Smooth muscle cell (in vitro differentiated cells): ENCODE measurements around the gene FKBP11. TPM values are rescaled to one million over a fixed set of nuclear protein-coding genes. Genes with fewer than 3 reads are reported as not detected.

Experiments
- DNase-seq: peaks from one replicate; lab custom pipeline; 2025; ENCODE audit not compliant: unreplicated experiment; lab: John Stamatoyannopoulos, UW
- H2AFZ ChIP-seq: fragments of 200-600 bp; sonication (generic); 2 replicates; pipeline ENCODE4 v1.6.0; 2016; ENCODE audit warnings: antibody characterized with exemption, low read depth, mild to moderate bottlenecking
- H3F3A ChIP-seq: fragments of 200-600 bp; sonication (generic); 2 replicates; pipeline ENCODE4 v1.6.0; 2017; ENCODE audit warnings: antibody characterized with exemption, low read depth
- H3K27ac ChIP-seq: fragments of 200-600 bp; sonication (generic); 2 replicates; pipeline ENCODE4 v1.5.1; 2016; ENCODE audit warnings: low read depth, mild to moderate bottlenecking
- H3K27me3 ChIP-seq: fragments of 200-600 bp; sonication (generic); 2 replicates; pipeline ENCODE4 v1.6.1; 2016; ENCODE audit warnings: low read depth, mild to moderate bottlenecking
- H3K36me3 ChIP-seq: fragments of 200-600 bp; sonication (generic); 2 replicates; pipeline ENCODE4 v1.5.1; 2016; ENCODE audit warnings: low read depth
- H3K4me1 ChIP-seq: fragments of 200-600 bp; sonication (generic); 2 replicates; pipeline ENCODE4 v1.5.1; 2016; ENCODE audit warnings: low read depth
- H3K4me2 ChIP-seq: fragments of 200-600 bp; sonication (generic); 2 replicates; pipeline ENCODE4 v1.6.0; 2016; ENCODE audit warnings: mild to moderate bottlenecking
- H3K4me3 ChIP-seq: fragments of 200-600 bp; sonication (generic); 2 replicates; pipeline ENCODE4 v1.5.1; 2016; ENCODE audit warnings: mild to moderate bottlenecking
- H3K79me2 ChIP-seq: fragments of 200-600 bp; sonication (generic); 2 replicates; pipeline ENCODE4 v1.6.0; 2016; ENCODE audit warnings: low read depth, mild to moderate bottlenecking
- H3K9ac ChIP-seq: fragments of 200-600 bp; sonication (generic); 2 replicates; pipeline ENCODE4 v1.6.0; 2016; ENCODE audit warnings: low read depth
- H3K9me3 ChIP-seq: fragments of 200-600 bp; sonication (generic); replicated peaks from 2 replicates; pipeline ENCODE4 v1.5.1; 2016; ENCODE audit warnings: low read depth
- H4K20me1 ChIP-seq: fragments of 200-600 bp; sonication (generic); 2 replicates; pipeline ENCODE4 v1.6.0; 2016; ENCODE audit warnings: low read depth
- WGBS: methylation state at CpG from one replicate; pipeline ENCODE4 v1.1.7; 2016; ENCODE audit warnings: low lambda C conversion rate; 5-methylcytosine and 5-hydroxymethylcytosine counted together
- polyA plus RNA-seq: library from polyadenylated mRNA; unstranded; fragments of >200 nt; fragmentation: Nextera tagmentation; extraction: Ambion mirVana; gene quantifications from 2 replicates; pipeline ENCODE4 v1.2.1, GENCODE V29; 2016
- total RNA-seq: library from RNA; depleted of rRNA; stranded (reverse); fragments of >200 nt; gene quantifications from 2 replicates; pipeline ENCODE4 v1.2.3, GENCODE V29; 2014
- TF ChIP-seq, protein P1 (sequence below): fragments of 200-600 bp; sonication (generic); IDR thresholded peaks from 2 replicates; pipeline ENCODE4 v1.5.1; 2017; ENCODE audit warnings: borderline replicate concordance, mild to moderate bottlenecking, antibody characterized with exemption; ENCODE audit not compliant: insufficient read depth, poor library complexity, severe bottlenecking

Gene FKBP11
- 36.1 and 55.7 TPM in 2 replicates for total RNA-seq
- 190 and 217 TPM in 2 replicates for polyA plus RNA-seq

DNA sequence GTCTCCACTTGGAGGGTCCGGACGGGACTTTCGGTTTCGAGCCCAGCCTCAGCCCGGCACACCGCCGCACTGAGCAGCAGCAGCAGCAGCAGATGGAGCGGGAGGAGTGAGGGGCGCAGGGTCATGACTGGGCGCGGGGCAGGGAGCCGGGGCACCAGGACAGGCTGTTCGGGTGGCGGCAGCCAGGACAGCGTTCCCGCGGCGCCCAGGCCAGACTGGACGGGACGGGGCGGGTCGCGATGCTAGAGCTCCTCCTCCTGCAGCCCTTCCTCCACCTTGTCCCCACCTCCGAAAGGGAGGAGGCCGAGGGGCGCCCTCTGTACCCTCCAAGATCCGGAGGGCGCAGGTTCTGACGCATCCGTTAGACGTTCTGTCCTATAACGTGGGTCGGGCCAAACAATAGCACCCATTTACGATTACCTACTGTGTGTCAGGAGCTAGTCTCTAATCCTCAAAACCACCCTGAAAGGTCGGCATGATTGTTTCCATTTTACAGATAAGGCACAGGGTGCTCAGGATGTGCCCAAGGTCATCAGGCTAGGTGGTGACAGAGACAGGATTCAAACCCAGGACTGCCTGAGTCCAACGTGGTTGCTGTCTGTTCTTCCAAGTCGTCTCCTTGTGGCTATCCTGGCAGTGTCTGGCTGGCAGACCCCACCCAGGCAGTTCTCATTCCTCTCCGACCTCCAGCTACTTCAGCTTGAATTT lies at the start of gene FKBP11:
Gene FKBP11, minus strand, starts transcription at position 189 of the 708 bp plus-strand sequence. Its CDS starts 64 bp downstream, at position 125.
- TF ChIP-seq, protein P1, sequence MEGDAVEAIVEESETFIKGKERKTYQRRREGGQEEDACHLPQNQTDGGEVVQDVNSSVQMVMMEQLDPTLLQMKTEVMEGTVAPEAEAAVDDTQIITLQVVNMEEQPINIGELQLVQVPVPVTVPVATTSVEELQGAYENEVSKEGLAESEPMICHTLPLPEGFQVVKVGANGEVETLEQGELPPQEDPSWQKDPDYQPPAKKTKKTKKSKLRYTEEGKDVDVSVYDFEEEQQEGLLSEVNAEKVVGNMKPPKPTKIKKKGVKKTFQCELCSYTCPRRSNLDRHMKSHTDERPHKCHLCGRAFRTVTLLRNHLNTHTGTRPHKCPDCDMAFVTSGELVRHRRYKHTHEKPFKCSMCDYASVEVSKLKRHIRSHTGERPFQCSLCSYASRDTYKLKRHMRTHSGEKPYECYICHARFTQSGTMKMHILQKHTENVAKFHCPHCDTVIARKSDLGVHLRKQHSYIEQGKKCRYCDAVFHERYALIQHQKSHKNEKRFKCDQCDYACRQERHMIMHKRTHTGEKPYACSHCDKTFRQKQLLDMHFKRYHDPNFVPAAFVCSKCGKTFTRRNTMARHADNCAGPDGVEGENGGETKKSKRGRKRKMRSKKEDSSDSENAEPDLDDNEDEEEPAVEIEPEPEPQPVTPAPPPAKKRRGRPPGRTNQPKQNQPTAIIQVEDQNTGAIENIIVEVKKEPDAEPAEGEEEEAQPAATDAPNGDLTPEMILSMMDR: no peak
- H3F3A ChIP-seq: peaks cover 16% of the 10 kb centered on the region
- peaks cover 11% of the 10 kb centered on the region for H4K20me1 ChIP-seq
- H2AFZ ChIP-seq: peak within 1 kb of the TSS; percentile 71
- H3K27ac ChIP-seq: no peak within 1 kb of the TSS
- no peaks in the 10 kb centered on the region for H3K9me3 ChIP-seq
- peaks cover 7% of the 10 kb centered on the region for H3K36me3 ChIP-seq
- H3K27me3 ChIP-seq: no peaks in the 10 kb centered on the region
- no peaks in the 10 kb centered on the region for H3K4me1 ChIP-seq
- peak within 1 kb of the TSS; percentile 94 for H3K4me2 ChIP-seq
- H3K79me2 ChIP-seq: no peaks in the 10 kb centered on the region
- WGBS: 11% methylated on average over 31 of the region's 38 CpGs
- peak; percentile 10 for DNase-seq
- peak within 1 kb of the TSS; percentile 89 for H3K9ac ChIP-seq
- peak within 1 kb of the TSS; percentile 93 for H3K4me3 ChIP-seq

DNA sequence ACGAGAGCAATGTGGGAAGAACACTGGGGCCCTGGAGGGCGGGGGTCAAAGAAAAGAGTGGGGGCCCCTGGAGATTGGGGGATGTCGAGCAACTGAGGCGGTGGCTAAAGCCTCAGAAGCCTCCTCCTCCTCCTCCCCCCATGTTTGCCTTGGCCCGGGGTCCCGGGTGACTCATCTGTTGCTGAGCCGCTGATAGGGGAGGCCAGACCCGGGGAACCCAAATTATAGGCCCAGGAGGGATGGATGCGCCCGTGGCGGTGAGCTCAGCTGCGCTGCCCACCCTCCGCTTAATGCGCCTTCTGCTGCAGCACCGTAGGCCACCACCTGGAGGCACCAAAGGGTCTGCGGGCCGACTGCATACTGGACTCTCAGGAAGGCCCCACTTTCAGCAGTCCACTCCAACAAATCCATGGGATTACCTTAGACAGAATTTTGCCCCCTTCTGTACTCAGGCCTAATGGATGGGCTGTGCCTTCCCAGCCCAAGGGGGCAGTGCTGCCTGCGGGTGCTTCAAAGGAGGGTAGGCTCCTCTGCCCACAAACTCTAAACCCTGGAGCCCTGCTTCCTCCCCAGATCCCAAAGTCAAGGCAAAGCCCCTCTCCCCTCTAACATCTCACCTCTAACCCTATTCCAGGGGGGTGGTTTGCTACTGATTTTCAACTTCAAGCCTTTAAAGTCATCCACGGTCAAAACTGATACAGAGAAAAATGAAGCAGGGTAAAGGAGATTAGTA lies 48.8 kb upstream of the FKBP11 start:
- Histone ChIP-seq H3K79me2 (no peaks in the 10 kb centered on the region), H3K9ac (no peak overlapping the region), H2AFZ (no peak overlapping the region), H3K4me2 (no peak overlapping the region), H3K4me3 (no peak overlapping the region), H3K9me3 (no peaks in the 10 kb centered on the region), H3K27me3 (peaks cover 99% of the 10 kb centered on the region), H3K4me1 (peaks cover 22% of the 10 kb centered on the region), H4K20me1 (no peaks in the 10 kb centered on the region), H3K27ac (no peak overlapping the region), H3K36me3 (no peaks in the 10 kb centered on the region), H3F3A (peaks cover 6% of the 10 kb centered on the region)
- DNase-seq: no peak
- 19% methylated on average over 19 of the region's 19 CpGs for WGBS
- TF ChIP-seq, protein P1: peak; percentile 52

DNA sequence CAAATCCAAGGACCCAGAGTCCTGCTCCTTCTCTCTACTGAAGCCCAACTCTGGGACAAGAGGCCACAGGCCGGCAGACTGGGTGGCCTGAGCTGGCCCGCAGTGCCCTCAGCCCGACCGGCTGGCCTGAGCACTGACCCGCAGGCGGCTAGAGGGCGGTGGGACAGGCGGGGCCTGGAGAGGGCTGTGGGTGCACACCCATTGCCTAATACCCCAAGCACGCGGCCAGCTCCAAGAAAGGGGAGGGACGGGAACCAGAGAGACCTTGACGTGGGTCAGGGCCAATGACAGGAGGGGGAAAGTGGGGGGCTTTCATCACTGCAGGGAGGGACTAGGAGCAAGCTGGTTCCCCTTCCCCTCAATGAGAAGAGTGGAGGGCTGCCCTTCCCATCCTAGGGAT lies 48.2 kb upstream of the FKBP11 start:
- H3K27ac ChIP-seq: no peak overlapping the region
- H3K9ac ChIP-seq: no peak overlapping the region

More for the DNA sequence above, 48.2 kb upstream of the FKBP11 start:
- TF ChIP-seq, protein P1: no peak
- H3F3A ChIP-seq: peaks cover 6% of the 10 kb centered on the region
- no peaks in the 10 kb centered on the region for H4K20me1 ChIP-seq
- DNase-seq: no peak
- 34% methylated on average over 12 of the region's 12 CpGs for WGBS
- H3K36me3 ChIP-seq: no peaks in the 10 kb centered on the region
- H3K79me2 ChIP-seq: no peaks in the 10 kb centered on the region
- no peak overlapping the region for H3K4me2 ChIP-seq
- H3K9me3 ChIP-seq: no peaks in the 10 kb centered on the region
- peaks cover 93% of the 10 kb centered on the region for H3K27me3 ChIP-seq
- peaks cover 22% of the 10 kb centered on the region for H3K4me1 ChIP-seq
- H3K4me3 ChIP-seq: no peak overlapping the region
- no peak overlapping the region for H2AFZ ChIP-seq
